ENCODE results near the gene ARHGAP15.

ARHGAP15 gene

GRCh38 chr2:143452817-143453451 is 323.7 kb downstream of the ARHGAP15 start:
- no peak overlapping the region for H3K4me3 ChIP-seq (ENCODE audit: control insufficient read depth, low read depth, low read length)
- no peak for TF ChIP-seq CTCF (IDR thresholded peaks at IDR 0.05; ENCODE audit: control insufficient read depth, insufficient read depth, low read depth, low read length, missing control alignments)
- DNase-seq (ENCODE audit: low read depth), result no peak

- no peak for DNase-seq (ENCODE audit: low read depth)
- no peak overlapping the region for H3K4me3 ChIP-seq (ENCODE audit: control insufficient read depth, low read depth, low read length)
- TF ChIP-seq CTCF (IDR thresholded peaks at IDR 0.05; ENCODE audit: control insufficient read depth, insufficient read depth, low read depth, low read length, missing control alignments), result no peak
These were observed 324.8 kb downstream of the ARHGAP15 start for GRCh38 chr2:143453981-143454511.

GRCh38 chr2:143455317-143455716 is 326.1 kb downstream of the ARHGAP15 start:
- TF ChIP-seq CTCF (IDR thresholded peaks at IDR 0.05; ENCODE audit: control insufficient read depth, insufficient read depth, low read depth, low read length, missing control alignments), result no peak
- no peak for DNase-seq (ENCODE audit: low read depth)
- H3K4me3 ChIP-seq (ENCODE audit: control insufficient read depth, low read depth, low read length), result no peak overlapping the region

GRCh38 chr2:143458258-143459190 is 329.3 kb downstream of the ARHGAP15 start:
- TF ChIP-seq CTCF (IDR thresholded peaks at IDR 0.05; ENCODE audit: control insufficient read depth, insufficient read depth, low read depth, low read length, missing control alignments), result no peak
- H3K4me3 ChIP-seq (ENCODE audit: control insufficient read depth, low read depth, low read length), result no peak overlapping the region
- DNase-seq (ENCODE audit: low read depth), result no peak

- no peak overlapping the region for H3K4me3 ChIP-seq (ENCODE audit: control insufficient read depth, low read depth, low read length)
- no peak for DNase-seq (ENCODE audit: low read depth)
- TF ChIP-seq CTCF (IDR thresholded peaks at IDR 0.05; ENCODE audit: control insufficient read depth, insufficient read depth, low read depth, low read length, missing control alignments), result no peak
These were observed 331.2 kb downstream of the ARHGAP15 start for GRCh38 chr2:143460382-143460781.

- DNase-seq (ENCODE audit: low read depth), result no peak
- TF ChIP-seq CTCF (IDR thresholded peaks at IDR 0.05; ENCODE audit: control insufficient read depth, insufficient read depth, low read depth, low read length, missing control alignments), result no peak
- no peak overlapping the region for H3K4me3 ChIP-seq (ENCODE audit: control insufficient read depth, low read depth, low read length)
These were observed 334.5 kb downstream of the ARHGAP15 start for GRCh38 chr2:143463719-143464118.

Data from AG09309 (cell line).